Hematopoietic multipotent progenitor cell treated with erythropoietin and hydrocortisone succinate and interleukin-3 and kit ligand, for 6 days (in vitro differentiated cells): ENCODE measurements around the gene SOCS3.

Source experiments
- DNase-seq: peaks from one replicate; pipeline ENCODE4 v3.0.0-alpha.2; 2015

The SOCS3 gene

GRCh38 chr17:78390241-78391050 lies 30.6 kb upstream of the SOCS3 start:
- DNase-seq: no peak

- DNase-seq: peak; percentile 40
These were observed 28.4 kb upstream of the SOCS3 start for GRCh38 chr17:78387977-78388941.

- no peak for DNase-seq
These were observed 24.8 kb upstream of the SOCS3 start for GRCh38 chr17:78384479-78385175.

GRCh38 chr17:78383725-78384471 lies 24.0 kb upstream of the SOCS3 start:
- DNase-seq: peak; percentile 60

GRCh38 chr17:78381601-78382232 lies 21.8 kb upstream of the SOCS3 start:
- DNase-seq: peak; percentile 82

DNA sequence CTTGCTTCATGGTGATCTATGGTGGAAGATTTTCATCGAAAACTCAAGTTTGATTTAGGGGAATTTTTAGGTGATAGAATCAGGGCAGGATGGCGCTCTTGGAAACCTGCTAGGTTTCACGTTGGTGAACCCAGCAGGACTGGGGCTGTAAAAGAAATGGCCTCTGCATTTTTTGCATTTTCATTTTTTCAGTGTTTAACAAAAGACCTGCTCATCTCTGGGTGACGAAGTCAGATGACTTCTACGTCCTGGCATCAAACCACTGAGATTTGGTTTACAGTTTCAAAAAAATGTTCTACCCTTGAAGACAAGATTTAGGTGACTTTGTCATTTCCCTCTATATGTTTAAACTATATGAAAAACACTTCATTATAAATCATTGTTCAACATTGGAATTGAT lies 20.5 kb upstream of the SOCS3 start:
- DNase-seq: no peak

- no peak for DNase-seq
These were observed 19.2 kb upstream of the SOCS3 start for GRCh38 chr17:78379131-78379491.

DNA sequence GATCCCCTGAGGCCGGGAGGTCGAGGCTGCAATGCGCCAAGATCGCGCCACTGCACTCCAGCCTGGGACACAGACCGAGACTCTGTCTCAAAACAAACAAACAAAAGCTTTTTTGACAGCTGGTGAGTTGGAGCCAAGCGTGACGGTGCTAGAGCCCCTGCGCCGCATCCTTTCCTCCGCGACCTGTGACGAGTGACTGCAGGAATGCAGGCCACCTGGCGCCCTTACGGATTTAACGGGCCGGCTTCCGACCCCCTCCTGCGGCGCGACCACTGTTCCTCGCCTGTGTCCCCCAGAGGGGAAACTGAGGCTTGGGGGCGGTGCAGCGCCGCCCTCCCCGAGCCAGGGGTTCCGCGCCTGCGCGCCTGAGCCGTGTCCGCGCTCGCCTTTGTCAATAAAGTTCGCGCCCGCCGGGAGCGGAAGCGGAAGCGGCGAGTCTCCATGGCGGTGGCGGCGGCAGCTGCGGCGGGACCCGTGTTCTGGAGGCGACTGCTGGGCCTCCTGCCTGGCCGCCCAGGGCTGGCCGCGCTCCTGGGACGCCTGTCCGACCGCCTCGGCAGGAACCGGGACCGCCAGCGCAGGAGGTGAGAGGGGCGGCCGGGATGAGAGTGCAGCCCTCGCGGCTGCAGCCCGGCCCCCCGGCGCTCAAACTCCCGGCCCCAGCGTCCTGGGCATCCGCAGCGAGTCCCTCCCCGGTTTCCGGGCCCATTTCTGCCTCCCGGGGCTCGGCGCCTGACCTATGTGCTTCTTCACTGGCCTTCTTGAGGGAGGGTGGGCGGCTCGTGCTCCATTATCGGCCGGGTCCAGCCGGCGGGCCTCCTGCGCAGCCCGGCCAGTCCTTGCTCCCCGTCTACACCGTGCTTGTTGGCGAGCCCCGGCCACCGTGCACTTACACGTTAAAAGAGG lies 18.6 kb upstream of the SOCS3 start, which contains the start of gene PGS1:
Gene PGS1 (plus strand): TSS at position 425 of the 906 bp plus-strand sequence. CDS start 17 bp downstream, at position 442.
- DNase-seq: peak; percentile 85

GRCh38 chr17:78377858-78378224 lies 18.0 kb upstream of the SOCS3 start:
- DNase-seq: no peak

DNA sequence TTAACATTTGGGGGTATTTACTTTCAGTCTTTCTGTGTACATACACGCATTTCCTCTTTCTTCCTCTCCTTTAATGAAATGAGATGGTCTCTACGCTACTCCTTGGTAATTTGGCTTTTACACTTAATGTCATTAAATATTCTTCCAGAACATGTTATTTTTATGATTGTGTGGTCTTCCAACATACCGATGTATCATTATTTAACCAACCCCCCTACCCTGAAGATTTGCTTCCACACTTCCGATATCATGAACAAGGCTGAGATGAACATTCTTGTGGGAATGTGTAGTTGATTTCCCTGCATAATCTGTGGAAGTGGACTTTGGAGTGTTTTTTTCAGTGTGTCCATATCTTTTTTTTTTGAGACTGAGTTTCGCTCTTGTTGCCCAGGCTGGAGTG lies 16.3 kb upstream of the SOCS3 start:
- no peak for DNase-seq

GRCh38 chr17:78375401-78376151 lies 15.7 kb upstream of the SOCS3 start:
- no peak for DNase-seq

DNA sequence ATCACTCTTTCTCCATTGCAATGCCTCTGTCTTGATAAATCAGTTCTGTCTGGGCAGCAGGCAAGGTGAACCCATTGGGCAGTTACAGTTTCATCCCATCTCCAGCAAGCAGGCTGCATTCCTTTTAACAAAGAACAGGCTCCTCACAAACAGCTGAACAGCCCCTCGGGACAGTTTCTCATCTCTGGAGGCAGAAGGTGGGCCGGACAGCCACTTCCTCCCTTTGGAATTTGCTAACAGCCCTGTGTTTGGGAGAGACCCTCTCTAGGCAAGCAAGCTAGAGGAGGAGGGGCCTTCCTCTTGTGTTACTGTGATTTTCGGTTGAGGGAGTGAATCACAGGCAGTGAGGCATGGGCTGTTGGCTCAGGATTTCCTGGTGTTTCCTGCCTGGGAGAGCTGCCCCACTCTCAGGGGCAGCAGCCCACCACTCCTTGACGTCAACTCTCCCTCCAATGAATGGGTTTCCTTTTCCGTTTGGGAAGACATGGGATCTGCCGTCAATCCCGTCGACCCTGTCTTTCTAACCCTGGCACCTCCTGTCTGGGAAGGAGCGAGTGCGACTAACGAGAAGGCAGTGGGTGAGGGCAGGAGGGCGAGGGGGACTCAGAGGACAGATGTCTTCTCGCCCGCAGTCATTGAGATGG lies 14.9 kb upstream of the SOCS3 start:
- no peak for DNase-seq

DNA sequence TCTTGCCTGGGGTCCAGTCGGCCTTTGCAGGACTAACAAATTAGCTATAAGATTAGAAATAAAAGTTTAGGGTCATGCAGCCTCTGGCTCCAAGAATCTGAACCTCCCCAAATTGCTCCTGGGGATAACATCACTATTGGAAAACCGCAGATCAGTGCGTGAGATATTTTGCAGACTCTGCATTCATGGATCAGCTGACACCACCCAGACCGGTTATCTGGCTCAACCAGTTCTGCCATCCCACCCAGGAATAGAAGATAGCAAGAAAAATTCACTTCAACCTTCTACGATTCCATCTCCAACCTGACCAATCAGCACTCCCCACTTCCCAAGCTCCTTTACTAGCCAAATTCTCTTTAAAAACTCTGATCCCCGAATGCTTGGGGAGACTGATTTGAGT lies 14.3 kb upstream of the SOCS3 start:
- no peak for DNase-seq

- DNase-seq: no peak
These were observed 13.0 kb upstream of the SOCS3 start for GRCh38 chr17:78372841-78373240.

- DNase-seq: no peak
These were observed 11.2 kb upstream of the SOCS3 start for GRCh38 chr17:78371056-78371455.

- DNase-seq: no peak
These were observed 10.0 kb upstream of the SOCS3 start for GRCh38 chr17:78369791-78370381.

GRCh38 chr17:78368854-78369495 lies 9.1 kb upstream of the SOCS3 start:
- DNase-seq: no peak

GRCh38 chr17:78368348-78368747 lies 8.5 kb upstream of the SOCS3 start:
- no peak for DNase-seq

DNA sequence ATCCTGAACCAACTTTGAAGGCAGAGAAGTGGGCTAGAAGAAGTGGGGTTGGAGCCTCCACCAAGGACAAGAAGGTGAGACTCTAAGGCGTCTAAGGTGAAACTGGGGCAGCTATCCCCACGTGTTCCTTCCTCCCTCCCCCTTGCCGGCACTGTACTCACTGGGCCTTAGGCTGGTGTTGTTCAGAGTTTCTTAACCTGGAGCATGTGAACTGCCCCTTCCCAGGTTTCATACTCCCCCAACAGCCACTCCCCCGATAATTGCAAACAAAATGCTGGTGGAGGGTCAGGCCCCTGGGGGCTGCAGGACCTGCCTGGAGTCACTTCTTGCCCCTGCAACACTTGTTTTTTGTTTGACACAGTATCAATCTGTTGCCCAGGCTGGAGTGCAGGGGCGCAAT lies 7.3 kb upstream of the SOCS3 start:
- DNase-seq: no peak
